Measurements from ENCODE around the gene PER2.

DNA sequence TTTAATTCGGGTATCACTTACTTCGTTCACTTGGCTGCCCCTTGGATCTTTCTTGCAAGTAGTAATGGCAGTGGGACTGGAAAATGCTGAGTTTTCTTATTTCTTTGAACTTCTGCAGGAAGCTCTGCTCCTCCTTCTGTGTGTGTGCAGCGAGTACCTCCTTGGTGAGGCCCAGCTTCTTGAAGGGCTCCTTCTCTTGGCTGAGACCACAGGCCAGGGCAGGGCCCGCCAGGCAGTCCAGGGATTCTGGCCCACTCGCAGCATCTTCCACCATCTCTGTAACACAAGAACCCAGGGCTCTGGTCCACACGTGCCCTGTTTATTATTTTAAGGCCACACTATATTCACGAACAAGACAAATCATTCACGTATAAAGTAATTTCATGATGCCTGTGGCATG, 32.8 kb downstream of the PER2 start:
- TF ChIP-seq, protein P1, sequence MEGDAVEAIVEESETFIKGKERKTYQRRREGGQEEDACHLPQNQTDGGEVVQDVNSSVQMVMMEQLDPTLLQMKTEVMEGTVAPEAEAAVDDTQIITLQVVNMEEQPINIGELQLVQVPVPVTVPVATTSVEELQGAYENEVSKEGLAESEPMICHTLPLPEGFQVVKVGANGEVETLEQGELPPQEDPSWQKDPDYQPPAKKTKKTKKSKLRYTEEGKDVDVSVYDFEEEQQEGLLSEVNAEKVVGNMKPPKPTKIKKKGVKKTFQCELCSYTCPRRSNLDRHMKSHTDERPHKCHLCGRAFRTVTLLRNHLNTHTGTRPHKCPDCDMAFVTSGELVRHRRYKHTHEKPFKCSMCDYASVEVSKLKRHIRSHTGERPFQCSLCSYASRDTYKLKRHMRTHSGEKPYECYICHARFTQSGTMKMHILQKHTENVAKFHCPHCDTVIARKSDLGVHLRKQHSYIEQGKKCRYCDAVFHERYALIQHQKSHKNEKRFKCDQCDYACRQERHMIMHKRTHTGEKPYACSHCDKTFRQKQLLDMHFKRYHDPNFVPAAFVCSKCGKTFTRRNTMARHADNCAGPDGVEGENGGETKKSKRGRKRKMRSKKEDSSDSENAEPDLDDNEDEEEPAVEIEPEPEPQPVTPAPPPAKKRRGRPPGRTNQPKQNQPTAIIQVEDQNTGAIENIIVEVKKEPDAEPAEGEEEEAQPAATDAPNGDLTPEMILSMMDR (IDR thresholded peaks at IDR 0.05): no peak
- no peak for TF ChIP-seq POLR2A (IDR thresholded peaks at IDR 0.05)
- TF ChIP-seq EP300 (IDR thresholded peaks at IDR 0.05): no peak
